HEK293 (cell line): Measurements from ENCODE around the gene HSD17B8.

Experiments
- CTCF ChIP-seq: fragments of 450-650 bp; formaldehyde crosslinking; IDR thresholded peaks from 2 replicates; pipeline ENCODE4 v1.5.1; 2016; ENCODE audit warnings: missing biosample characterization, missing genetic modification characterization
- PRDM10 ChIP-seq: fragments of 450-650 bp; formaldehyde crosslinking; IDR thresholded peaks from 2 replicates; pipeline ENCODE4 v1.5.1; 2016; ENCODE audit warnings: missing biosample characterization, missing genetic modification characterization
- ZNF214 ChIP-seq: fragments of 450-650 bp; formaldehyde crosslinking; IDR thresholded peaks from 2 replicates; pipeline ENCODE4 v1.5.1; 2017; ENCODE audit warnings: missing biosample characterization, mild to moderate bottlenecking, missing genetic modification characterization, borderline replicate concordance
- ZNF26 ChIP-seq: fragments of 450-650 bp; formaldehyde crosslinking; IDR thresholded peaks from 2 replicates; pipeline ENCODE4 v1.5.1; 2016; ENCODE audit warnings: missing biosample characterization, missing genetic modification characterization
- ZNF398 ChIP-seq: fragments of 450-650 bp; formaldehyde crosslinking; IDR thresholded peaks from 2 replicates; pipeline ENCODE4 v1.5.1; 2017; ENCODE audit warnings: missing biosample characterization, missing genetic modification characterization
- ZNF792 ChIP-seq: fragments of 450-650 bp; formaldehyde crosslinking; IDR thresholded peaks from 2 replicates; pipeline ENCODE4 v1.5.1; 2016; ENCODE audit warnings: missing biosample characterization, missing genetic modification characterization
- ZNF837 ChIP-seq: fragments of 450-650 bp; formaldehyde crosslinking; IDR thresholded peaks from 2 replicates; pipeline ENCODE4 v1.5.1; 2016; ENCODE audit warnings: missing biosample characterization, missing genetic modification characterization
- ZSCAN30 ChIP-seq: fragments of 450-650 bp; IDR thresholded peaks from 2 replicates; pipeline ENCODE4 v1.5.1; 2018; ENCODE audit warnings: missing biosample characterization, mild to moderate bottlenecking, missing genetic modification characterization, moderate library complexity

- TF ChIP-seq ZSCAN30 (tag by site-specific recombination) (no peak), CTCF (tag by site-specific recombination) (no peak), PRDM10 (peak; percentile 93), ZNF214 (tag by site-specific recombination) (no peak), ZNF26 (tag by site-specific recombination) (no peak), ZNF398 (tag by site-specific recombination) (peak; percentile 49), ZNF792 (tag by site-specific recombination) (no peak), ZNF837 (tag by site-specific recombination) (no peak)
These were observed 8.9 kb downstream of the HSD17B8 start for GRCh38 chr6:33213166-33213988.
